GM20431 (cell line): Measurements from ENCODE around the gene TPRG1L.

ENCODE experiments used
- in situ Hi-C: fragments of 300-500 bp; cut with MseI, MboI; formaldehyde crosslinking; loops from one replicate; pipeline ENCODE4 v1.15.0; 2020; ENCODE audit warnings: low sequenced_read_pairs; ENCODE audit not compliant: unreplicated experiment

The TPRG1L gene

GRCh38 chr1:3607703-3608065, 17.1 kb upstream of the TPRG1L start:
- in situ Hi-C loops: no loop called here

DNA sequence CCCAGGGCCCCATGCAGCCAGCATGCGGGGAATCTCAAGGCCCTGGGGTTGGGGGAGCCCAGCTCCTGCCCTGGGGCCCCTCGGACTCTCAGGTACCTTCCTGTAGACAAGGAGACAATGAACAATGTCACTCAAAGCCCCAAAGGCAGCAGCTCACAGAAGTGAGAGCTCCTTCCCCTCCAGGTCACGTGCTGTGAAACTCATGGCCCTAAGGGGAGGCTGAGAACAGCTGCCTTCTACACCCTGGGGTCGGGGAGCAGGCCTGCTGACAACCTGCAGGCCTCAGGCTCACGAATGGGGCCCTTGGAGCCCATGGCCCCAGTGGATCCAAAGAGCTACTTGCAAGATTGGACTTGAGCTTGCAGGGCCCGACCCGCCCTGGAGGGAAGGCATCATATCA, 16.7 kb upstream of the TPRG1L start:
- in situ Hi-C loops: no loop called here

GRCh38 chr1:3609016-3609768, 15.6 kb upstream of the TPRG1L start:
- in situ Hi-C loops: no loop called here

- in situ Hi-C loops: no loop called here
Observed at GRCh38 chr1:3609769-3610526, 14.9 kb upstream of the TPRG1L start.

DNA sequence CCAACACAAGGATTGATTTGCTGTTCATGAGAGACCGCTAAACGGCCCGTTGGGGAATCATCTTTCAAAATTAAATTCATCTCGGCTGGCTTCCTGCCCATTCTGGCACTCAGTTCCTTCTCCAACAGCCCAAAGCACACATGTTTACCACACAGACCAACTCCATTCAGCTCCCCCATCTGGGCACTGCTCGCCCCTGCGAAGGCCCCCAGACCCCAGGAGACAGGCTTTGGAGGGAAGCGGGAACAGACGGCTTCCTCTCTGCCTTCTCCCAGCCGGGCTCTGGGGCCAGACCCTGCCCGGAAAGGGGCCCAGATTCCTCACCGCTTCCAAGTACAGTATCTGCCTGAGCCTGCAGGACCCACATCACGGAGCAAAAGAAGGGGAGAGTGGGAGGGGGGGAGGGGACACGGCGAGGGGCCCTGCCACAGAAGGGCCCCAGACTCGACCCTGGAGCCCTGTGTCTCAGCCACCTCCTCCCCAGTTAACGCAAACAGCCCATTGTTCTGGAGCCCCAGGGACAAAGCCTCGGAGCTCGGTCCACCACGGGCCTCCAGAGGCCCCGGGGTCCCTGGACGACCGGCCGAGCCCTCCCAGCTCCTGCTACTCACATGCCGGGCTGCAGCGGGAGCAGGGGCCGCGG, 14.2 kb upstream of the TPRG1L start:
- in situ Hi-C loops: no loop called here

DNA sequence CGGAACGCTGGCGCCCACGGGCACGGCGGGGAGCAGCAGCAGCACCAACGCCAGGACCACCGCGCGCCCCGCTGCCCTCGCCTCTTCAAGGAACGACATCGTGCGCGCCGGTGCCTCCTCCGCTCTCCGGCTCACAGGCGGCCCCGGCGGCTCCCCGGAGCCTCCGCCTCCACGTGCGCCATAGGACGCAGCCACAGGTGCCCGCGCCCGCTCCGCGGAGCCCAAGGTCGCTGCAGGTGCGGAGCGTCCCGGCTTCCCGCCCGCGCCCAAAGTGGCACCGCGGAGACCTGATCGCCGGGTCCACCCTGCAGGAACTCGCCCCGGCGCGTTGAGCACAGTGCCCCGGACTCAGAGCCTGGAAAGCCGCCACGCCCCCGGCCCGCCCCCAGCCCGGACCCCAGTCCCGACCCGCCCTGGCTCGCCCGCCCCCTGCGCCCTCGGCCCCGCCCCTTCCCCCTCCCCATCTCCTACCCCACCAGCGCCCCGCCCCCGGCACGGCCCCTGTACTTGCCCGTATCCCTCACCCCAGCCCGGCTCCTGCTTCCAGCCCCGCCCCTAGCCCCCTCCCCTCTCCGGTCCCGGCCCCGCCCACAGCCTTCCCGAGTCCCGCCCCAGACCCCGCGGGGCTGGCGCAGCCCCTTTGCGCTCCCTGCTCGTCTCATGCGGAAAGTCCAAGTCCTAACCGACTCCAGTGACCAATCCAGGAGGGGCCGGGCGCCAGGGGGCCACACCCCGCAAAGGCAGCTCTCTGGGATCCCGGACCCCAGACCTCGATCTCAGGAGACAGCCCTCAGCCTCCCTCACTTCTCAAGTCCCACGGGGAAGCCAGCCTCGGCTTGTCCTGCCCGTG, 13.4 kb upstream of the TPRG1L start, which contains the start of gene MEGF6:
TSS of gene MEGF6 (minus strand) at position 339 of the 850 bp plus-strand sequence. CDS start at position 99, 240 bp downstream.
- in situ Hi-C loops: no loop called here

GRCh38 chr1:3612123-3612522, 12.7 kb upstream of the TPRG1L start:
- in situ Hi-C loops: no loop called here

- in situ Hi-C loops: loop anchor here (5.0 kb wide), 1 partner anchor 48 kb away; no protein-coding TSS in a partner anchor
Observed at GRCh38 chr1:3614755-3615742, 9.8 kb upstream of the TPRG1L start.

- in situ Hi-C loops: loop anchor here (5.0 kb wide), 1 partner anchor 50 kb away; no protein-coding TSS in a partner anchor
Observed at GRCh38 chr1:3616861-3617260, 8.0 kb upstream of the TPRG1L start.

GRCh38 chr1:3617806-3618345, 6.9 kb upstream of the TPRG1L start:
- in situ Hi-C loops: loop anchor here (5.0 kb wide), 1 partner anchor 51 kb away; no protein-coding TSS in a partner anchor

DNA sequence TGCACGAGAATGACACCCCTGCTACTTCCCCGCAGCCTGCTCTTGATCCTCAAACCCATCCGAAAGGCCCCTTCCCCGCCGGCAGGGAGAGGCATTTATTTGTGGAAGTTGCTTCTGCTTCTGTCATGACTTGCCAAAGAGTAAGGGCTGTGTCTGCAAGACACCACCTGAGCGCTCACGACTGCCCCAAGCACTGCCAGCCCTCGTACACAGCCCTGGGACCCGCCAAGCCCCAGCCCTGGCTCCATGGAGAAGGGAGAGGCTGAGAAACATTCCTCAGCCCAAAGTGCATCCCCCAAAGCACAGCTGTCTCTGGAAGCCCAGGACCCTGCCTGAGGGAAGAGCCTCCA, 6.3 kb upstream of the TPRG1L start:
- in situ Hi-C loops: loop anchor here (5.0 kb wide), 1 partner anchor 51 kb away; no protein-coding TSS in a partner anchor

- in situ Hi-C loops: loop anchor here (5.0 kb wide), 1 partner anchor 52 kb away; no protein-coding TSS in a partner anchor
Observed at GRCh38 chr1:3618881-3619671, 5.7 kb upstream of the TPRG1L start.

- in situ Hi-C loops: loop anchor here (10.0 kb wide), 1 partner anchor 104 kb away; no protein-coding TSS in a partner anchor
Observed at GRCh38 chr1:3620708-3621107, 4.1 kb upstream of the TPRG1L start.

GRCh38 chr1:3621151-3621671, 3.6 kb upstream of the TPRG1L start:
- in situ Hi-C loops: loop anchor here (10.0 kb wide), 1 partner anchor 104 kb away; no protein-coding TSS in a partner anchor

GRCh38 chr1:3622102-3622501, 2.7 kb upstream of the TPRG1L start:
- in situ Hi-C loops: loop anchor here (10.0 kb wide), 1 partner anchor 103 kb away; no protein-coding TSS in a partner anchor

DNA sequence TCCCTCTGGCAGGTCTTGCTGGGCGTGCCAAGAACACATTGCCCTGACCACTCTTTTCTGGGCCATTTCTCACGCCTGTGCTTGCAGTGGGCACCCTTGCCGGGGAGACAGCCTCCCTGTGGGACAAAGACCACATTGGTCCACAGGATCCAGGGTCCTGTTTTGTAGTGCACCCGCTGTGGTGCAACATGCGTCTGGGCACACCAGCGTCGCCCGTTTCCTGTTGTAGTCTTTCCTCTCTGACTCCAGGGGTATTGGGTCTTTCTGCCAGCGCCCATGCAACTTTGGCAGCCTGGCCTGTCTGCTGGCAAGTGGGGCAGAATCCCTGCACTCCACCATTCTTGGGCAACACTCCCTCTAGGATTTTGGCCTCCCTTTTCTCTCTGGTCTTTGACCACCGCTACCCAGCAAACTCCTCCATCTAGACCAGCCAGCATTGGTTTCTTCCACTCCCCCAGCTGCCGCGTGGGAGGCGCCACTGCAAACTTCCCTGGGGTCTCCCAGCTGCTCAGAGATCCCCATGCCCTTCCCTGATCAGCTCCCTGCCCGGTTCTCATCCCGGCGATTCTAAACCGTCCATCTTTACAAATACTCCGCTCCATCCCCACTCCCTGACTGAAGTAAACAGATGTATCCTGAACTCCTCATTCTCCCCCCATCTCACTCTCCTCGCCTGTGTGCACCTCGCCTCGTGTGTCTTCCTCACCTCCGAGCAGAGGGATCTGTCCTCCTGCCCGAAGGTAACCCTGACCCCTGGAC, 1.2 kb upstream of the TPRG1L start:
- in situ Hi-C loops: loop anchor here (10.0 kb wide), 1 partner anchor 101 kb away; no protein-coding TSS in a partner anchor
